KMS-11 (cell line): ENCODE measurements around the gene HNRNPK.
A peak's percentile ranks its signal among the peaks of the same experiment; 100 is the strongest.

Experiments used
- H2AFZ ChIP-seq: fragments of 200-600 bp; sonication (generic); 2 replicates; pipeline ENCODE4 v1.6.1; 2016; ENCODE audit warnings: antibody characterized with exemption, mixed run types, low read depth
- H3K27ac ChIP-seq: fragments of 200-600 bp; sonication (generic); 2 replicates; pipeline ENCODE4 v1.6.1; 2016; ENCODE audit warnings: mild to moderate bottlenecking, mixed run types
- H3K27me3 ChIP-seq: fragments of 200-600 bp; sonication (generic); 2 replicates; pipeline ENCODE4 v1.6.1; 2017; ENCODE audit warnings: mild to moderate bottlenecking, low read depth, mixed run types, moderate library complexity; ENCODE audit not compliant: insufficient read depth
- H3K36me3 ChIP-seq: fragments of 200-600 bp; sonication (generic); 2 replicates; pipeline ENCODE4 v1.6.1; 2017; ENCODE audit warnings: mild to moderate bottlenecking, mixed run types; ENCODE audit not compliant: insufficient read depth
- H3K4me1 ChIP-seq: fragments of 200-600 bp; sonication (generic); 2 replicates; pipeline ENCODE4 v1.6.1; 2016; ENCODE audit warnings: mild to moderate bottlenecking, low read depth, mixed run types; ENCODE audit not compliant: poor library complexity, severe bottlenecking
- H3K4me2 ChIP-seq: fragments of 200-600 bp; sonication (generic); 2 replicates; pipeline ENCODE4 v1.7.0; 2016; ENCODE audit warnings: mild to moderate bottlenecking, mixed run types
- H3K4me3 ChIP-seq: fragments of 200-600 bp; sonication (generic); IDR thresholded peaks from 2 replicates; pipeline ENCODE4 v1.6.1; 2017; ENCODE audit warnings: low read depth, low read length, mixed read lengths; ENCODE audit not compliant: insufficient read depth
- H3K79me2 ChIP-seq: fragments of 200-600 bp; sonication (generic); 2 replicates; pipeline ENCODE4 v1.6.1; 2016; ENCODE audit warnings: low read depth, mixed run types; ENCODE audit not compliant: insufficient read depth
- H3K9ac ChIP-seq: fragments of 200-600 bp; sonication (generic); 2 replicates; pipeline ENCODE4 v1.6.1; 2016; ENCODE audit warnings: mild to moderate bottlenecking, mixed run types
- H4K20me1 ChIP-seq: fragments of 200-600 bp; sonication (generic); 2 replicates; pipeline ENCODE4 v1.6.1; 2016; ENCODE audit warnings: mild to moderate bottlenecking, mixed run types; ENCODE audit not compliant: insufficient read depth
- CTCF ChIP-seq: fragments of 200-600 bp; sonication (generic); conservative IDR thresholded peaks from 2 replicates; pipeline ENCODE4 v1.6.1; 2017; ENCODE audit warnings: low read depth, mild to moderate bottlenecking, antibody characterized with exemption, low read length, moderate library complexity, mixed read lengths

HNRNPK gene

GRCh38 chr9:83979812-83980394 is at the start of gene HNRNPK:
TSS of gene HNRNPK (minus strand) at chr9:83980215. CDS start at chr9:83978252, 1,963 bp downstream.
- Histone ChIP-seq H3K36me3 (peaks cover 23% of the 10 kb centered on the region), H3K27ac (peak within 1 kb of the TSS; percentile 100), H3K9ac (peak within 1 kb of the TSS; percentile 100), H4K20me1 (peaks cover 43% of the 10 kb centered on the region), H2AFZ (peak within 1 kb of the TSS; percentile 56), H3K4me1 (peaks cover 55% of the 10 kb centered on the region), H3K4me2 (peak within 1 kb of the TSS; percentile 86), H3K27me3 (no peaks in the 10 kb centered on the region), H3K4me3 (peak within 1 kb of the TSS; percentile 36), H3K79me2 (peaks cover 94% of the 10 kb centered on the region)
- TF ChIP-seq CTCF, result no peak

- no peaks in the 10 kb centered on the region for H3K4me1 ChIP-seq
These were observed 47.2 kb upstream of the HNRNPK start for GRCh38 chr9:84027201-84027600.

GRCh38 chr9:84024041-84024575 is 44.1 kb upstream of the HNRNPK start:
- no peak for TF ChIP-seq CTCF
- Histone ChIP-seq H3K27me3 (no peaks in the 10 kb centered on the region), H3K79me2 (no peaks in the 10 kb centered on the region), H3K27ac (no peak overlapping the region), H3K4me1 (no peaks in the 10 kb centered on the region), H3K4me3 (no peak overlapping the region), H3K9ac (no peak overlapping the region), H3K36me3 (no peaks in the 10 kb centered on the region), H2AFZ (no peak overlapping the region), H3K4me2 (no peak overlapping the region), H4K20me1 (no peaks in the 10 kb centered on the region)

More at GRCh38 chr9:84027201-84027600, 47.2 kb upstream of the HNRNPK start:
- H3K27ac ChIP-seq, result no peak overlapping the region
- H3K36me3 ChIP-seq, result no peaks in the 10 kb centered on the region
- H3K79me2 ChIP-seq, result no peaks in the 10 kb centered on the region
- TF ChIP-seq CTCF, result no peak
- no peak overlapping the region for H3K4me3 ChIP-seq
- H4K20me1 ChIP-seq, result no peaks in the 10 kb centered on the region
- no peaks in the 10 kb centered on the region for H3K27me3 ChIP-seq
- H3K9ac ChIP-seq, result no peak overlapping the region
- H2AFZ ChIP-seq, result no peak overlapping the region
- H3K4me2 ChIP-seq, result no peak overlapping the region

- Histone ChIP-seq H3K27me3 (no peaks in the 10 kb centered on the region), H2AFZ (no peak overlapping the region), H3K4me2 (no peak overlapping the region), H3K9ac (no peak overlapping the region), H3K36me3 (no peaks in the 10 kb centered on the region), H4K20me1 (no peaks in the 10 kb centered on the region), H3K79me2 (no peaks in the 10 kb centered on the region), H3K4me3 (no peak overlapping the region), H3K4me1 (peaks cover under 1% of the 10 kb centered on the region), H3K27ac (no peak overlapping the region)
- no peak for TF ChIP-seq CTCF
These were observed 27.6 kb upstream of the HNRNPK start for GRCh38 chr9:84007662-84008061.
